Tibial nerve (tissue), 4 donors: ENCODE measurements around the gene PRKAG2. TPM values are rescaled to one million over a fixed set of nuclear protein-coding genes. Genes with fewer than 3 reads are reported as not detected.

ENCODE experiments used
- DNase-seq, 2 donors: peaks; one replicate each; pipeline ENCODE4 v3.0.0-alpha.2; 2019; ENCODE audit warnings: low spot score in 2 of 2
- H3K27ac ChIP-seq, 4 donors: fragments of 200-600 bp; sonication (generic) in 3 of 4; one replicate each; pipeline ENCODE4 v1.5.1; 2017 to 2019; ENCODE audit warnings: mild to moderate bottlenecking in 1 of 4
- H3K27me3 ChIP-seq, 2 donors: fragments of 200-600 bp; sonication (generic) in 1 of 2; one replicate each; pipeline versions ENCODE4 v1.5.1 to v1.6.0; 2017 to 2019
- H3K36me3 ChIP-seq, 3 donors: fragments of 200-600 bp; sonication (generic); one replicate each; pipeline ENCODE4 v1.5.1; 2018 to 2019
- H3K4me1 ChIP-seq, 4 donors: fragments of 200-600 bp; sonication (generic) in 3 of 4; one replicate each; pipeline ENCODE4 v1.5.1; 2017 to 2019
- H3K4me3 ChIP-seq, 4 donors: fragments of 200-600 bp; sonication (generic) in 3 of 4; one replicate each; pipeline ENCODE4 v1.5.1; 2017 to 2019; ENCODE audit warnings: mild to moderate bottlenecking in 1 of 4, moderate library complexity in 1 of 4
- H3K9me3 ChIP-seq, 4 donors: fragments of 200-600 bp; sonication (generic) in 3 of 4; one replicate each; pipeline ENCODE4 v1.5.1; 2017 to 2019
- CTCF ChIP-seq, 5 experiments: fragments of 200-600 bp in 3 of 5; fragments of 450-650 bp in 2 of 5; sonication (generic) in 3 of 5; IDR thresholded peaks; one replicate each; pipeline ENCODE4 v1.5.1; 2016 to 2019; ENCODE audit warnings: antibody characterized with exemption in 5 of 5, mild to moderate bottlenecking in 3 of 5, moderate library complexity in 2 of 5
- EP300 ChIP-seq, 2 donors: sonication (generic); formaldehyde crosslinking; IDR thresholded peaks; one replicate each; pipeline ENCODE4 v1.6.1; 2017; ENCODE audit warnings: antibody characterized with exemption in 2 of 2, mild to moderate bottlenecking in 1 of 2
- POLR2A ChIP-seq, 2 donors: fragments of 450-650 bp; IDR thresholded peaks; one replicate each; pipeline ENCODE4 v1.6.1; 2017; ENCODE audit warnings: antibody characterized with exemption in 2 of 2, mild to moderate bottlenecking in 2 of 2, moderate library complexity in 2 of 2
- whole genome bisulfite sequencing, 2 donors: methylation state at CpG; one replicate each; pipeline ENCODE4 v1.1.5; 2018; 5-methylcytosine and 5-hydroxymethylcytosine counted together
- total RNA-seq, 4 donors: library from RNA; depleted of rRNA; stranded (reverse); fragments of >200 nt; gene quantifications; one replicate each; pipeline ENCODE4 v1.1.0, GENCODE V29; 2016

The PRKAG2 gene
- total RNA-seq, 4 donors from 2014 or later = 24.5 to 82.6 (median 38.3) TPM

- Histone ChIP-seq H3K27ac (peak overlapping the region in 2 of 4 donors; percentile 17 to 67), H3K4me1 (peaks cover 0 to 65% (median 22%) of the 10 kb centered on the region in 4 donors), H3K9me3 (no peaks in the 10 kb centered on the region), H3K4me3 (no peak overlapping the region), H3K27me3 (no peaks in the 10 kb centered on the region), H3K36me3 (no peaks in the 10 kb centered on the region)
- DNase-seq = no peak
- no peak for TF ChIP-seq EP300 (IDR thresholded peaks at IDR 0.05)
- no peak for TF ChIP-seq POLR2A (IDR thresholded peaks at IDR 0.05)
- no peak for TF ChIP-seq CTCF (IDR thresholded peaks at IDR 0.05)
- 82 to 91% methylated on average over 18 of the region's 18 CpGs for WGBS, 2 donors
Measured at GRCh38 chr7:151793991-151794507, 82.9 kb downstream of the PRKAG2 start.

GRCh38 chr7:151793531-151793951, 83.4 kb downstream of the PRKAG2 start:
- TF ChIP-seq EP300 (IDR thresholded peaks at IDR 0.05) (peak in 1 of 2 donors; percentile 20), CTCF (IDR thresholded peaks at IDR 0.05) (no peak), POLR2A (IDR thresholded peaks at IDR 0.05) (no peak)
- Histone ChIP-seq H3K9me3 (no peaks in the 10 kb centered on the region), H3K36me3 (no peaks in the 10 kb centered on the region), H3K4me1 (peaks cover 0 to 64% (median 22%) of the 10 kb centered on the region in 4 donors), H3K27ac (peak overlapping the region in 2 of 4 donors; percentile 17 to 67), H3K4me3 (no peak overlapping the region), H3K27me3 (no peaks in the 10 kb centered on the region)
- 74 to 87% methylated on average over 14 of the region's 14 CpGs for WGBS, 2 donors
- DNase-seq = peak; percentile 53 to 57

GRCh38 chr7:151792636-151793035, 84.3 kb downstream of the PRKAG2 start:
- no peak overlapping the region for H3K27ac ChIP-seq
- no peaks in the 10 kb centered on the region for H3K36me3 ChIP-seq
- no peak for DNase-seq
- no peak overlapping the region for H3K4me3 ChIP-seq
- H3K4me1 ChIP-seq = peaks cover 0 to 55% (median 22%) of the 10 kb centered on the region in 4 donors
- H3K27me3 ChIP-seq = no peaks in the 10 kb centered on the region
- H3K9me3 ChIP-seq = no peaks in the 10 kb centered on the region
- 58 to 66% methylated on average over 14 to 16 of the region's 16 CpGs for WGBS, 2 donors
- TF ChIP-seq EP300 (IDR thresholded peaks at IDR 0.05) (no peak), POLR2A (IDR thresholded peaks at IDR 0.05) (no peak), CTCF (IDR thresholded peaks at IDR 0.05) (no peak)

- Histone ChIP-seq H3K4me1 (peaks cover 0 to 49% (median 19%) of the 10 kb centered on the region in 4 donors), H3K9me3 (no peaks in the 10 kb centered on the region), H3K27ac (no peak overlapping the region), H3K4me3 (no peak overlapping the region), H3K36me3 (no peaks in the 10 kb centered on the region), H3K27me3 (no peaks in the 10 kb centered on the region)
- no peak for TF ChIP-seq POLR2A (IDR thresholded peaks at IDR 0.05)
- no peak for TF ChIP-seq EP300 (IDR thresholded peaks at IDR 0.05)
- TF ChIP-seq CTCF (IDR thresholded peaks at IDR 0.05) = no peak
- DNase-seq = no peak
- WGBS, 2 donors = 73 to 81% methylated on average over 2 of the region's 2 CpGs
Measured at GRCh38 chr7:151792086-151792485, 84.8 kb downstream of the PRKAG2 start.

- Histone ChIP-seq H3K9me3 (no peaks in the 10 kb centered on the region), H3K4me3 (no peak overlapping the region), H3K27ac (no peak overlapping the region), H3K36me3 (peaks cover 0 to 7% (median 0%) of the 10 kb centered on the region in 3 donors), H3K27me3 (no peaks in the 10 kb centered on the region), H3K4me1 (peaks cover 0 to 39% (median 8%) of the 10 kb centered on the region in 4 donors)
- TF ChIP-seq EP300 (IDR thresholded peaks at IDR 0.05) (no peak), POLR2A (IDR thresholded peaks at IDR 0.05) (no peak), CTCF (IDR thresholded peaks at IDR 0.05) (no peak)
- WGBS, 2 donors = 90 to 91% methylated on average over 14 to 19 of the region's 19 CpGs
- DNase-seq = no peak
Measured at GRCh38 chr7:151790830-151791620, 85.9 kb downstream of the PRKAG2 start.
